Activated T-helper 1 cell treated with Interleukin-2 at 50 U/mL for 16 hours (primary cell): Measurements from ENCODE around the gene LPAR1.
"Not testable (repeated sequence)": the region's sequence is repeated elsewhere in the genome, so short reads cannot be mapped to it uniquely, and the experiment has no call there.

Experiments used
- DNase-seq: peaks from one replicate; pipeline ENCODE4 v3.0.0-alpha.2; 2020; ENCODE audit warnings: low read depth

LPAR1 gene

GRCh38 chr9:110872920-110873319 is 165.3 kb downstream of the LPAR1 start:
- no peak for DNase-seq

GRCh38 chr9:110871736-110872135 is 166.5 kb downstream of the LPAR1 start:
- no peak for DNase-seq

GRCh38 chr9:110869931-110870330 is 168.3 kb downstream of the LPAR1 start:
- no peak for DNase-seq

GRCh38 chr9:110864011-110864410 is 174.3 kb downstream of the LPAR1 start:
- DNase-seq, result no peak

GRCh38 chr9:110861370-110862110 is 176.7 kb downstream of the LPAR1 start:
- DNase-seq, result not testable (repeated sequence)

- no peak for DNase-seq
Measured at GRCh38 chr9:110856772-110857171, 181.5 kb downstream of the LPAR1 start.

GRCh38 chr9:110850401-110851135 is 187.7 kb downstream of the LPAR1 start:
- no peak for DNase-seq

- DNase-seq, result no peak
Measured at GRCh38 chr9:110847671-110848070, 190.6 kb downstream of the LPAR1 start.

GRCh38 chr9:110846215-110846614 is 192.1 kb downstream of the LPAR1 start:
- DNase-seq, result no peak

- no peak for DNase-seq
Measured at GRCh38 chr9:110844121-110844520, 194.1 kb downstream of the LPAR1 start.

GRCh38 chr9:110842986-110843385 is 195.3 kb downstream of the LPAR1 start:
- DNase-seq, result no peak

- no peak for DNase-seq
Measured at GRCh38 chr9:110842169-110842568, 196.1 kb downstream of the LPAR1 start.

- DNase-seq, result no peak
Measured at GRCh38 chr9:110837401-110838005, 200.8 kb downstream of the LPAR1 start.

- no peak for DNase-seq
Measured at GRCh38 chr9:110835859-110836271, 202.4 kb downstream of the LPAR1 start.

GRCh38 chr9:110835404-110835803 is 202.9 kb downstream of the LPAR1 start:
- no peak for DNase-seq

GRCh38 chr9:110832926-110833325 is 205.3 kb downstream of the LPAR1 start:
- DNase-seq, result no peak

GRCh38 chr9:110830495-110830894 is 207.8 kb downstream of the LPAR1 start:
- no peak for DNase-seq

- DNase-seq, result no peak
Measured at GRCh38 chr9:110828264-110828663, 210.0 kb downstream of the LPAR1 start.

GRCh38 chr9:110826400-110826799 is 211.9 kb downstream of the LPAR1 start:
- not testable (repeated sequence) for DNase-seq

GRCh38 chr9:110825950-110826349 is 212.3 kb downstream of the LPAR1 start:
- DNase-seq, result no peak

- DNase-seq, result not testable (repeated sequence)
Measured at GRCh38 chr9:110825129-110825528, 213.1 kb downstream of the LPAR1 start.
